Heart left ventricle (tissue), 13 donors: Measurements from ENCODE around the gene TM9SF1.

Experiments used
- CTCF ChIP-seq, 12 donors: fragments of 200-600 bp; sonication (generic) in 4 of 12; IDR thresholded peaks; one replicate each; pipeline versions ENCODE4 v1.5.0 to v1.8.0; 2018 to 2022; ENCODE audit warnings: antibody characterized with exemption in 12 of 12, mild to moderate bottlenecking in 5 of 12
- POLR2A ChIP-seq, 2 donors: fragments of 450-650 bp; IDR thresholded peaks; one replicate each; pipeline ENCODE4 v1.6.1; 2017; ENCODE audit warnings: antibody characterized with exemption in 2 of 2, mild to moderate bottlenecking in 2 of 2, moderate library complexity in 2 of 2
- donor health status: ischemic (EF 13 %, LVEDD 7.1; RV severe dilation, severe dysfunction).
- donor health status: DM: no; HTN: yes; CAD: no.
- donor health status: DM: no; HTN: no; CAD: no.
- donor health status: ischemic (EF 25% LVEDD 6.9; RV normal size, moderate dysfunction).
- donor health status: ischemic (EF 25% LVEDD 5.7; RV mildly dilated, moderate dysfunction).
- donor health status: ischemic (EF 35%, LVEDD 5.7; RV mildly dilated, moderate dysfunction).
- donor health status: nonischemic (EF 11% LVEDD 7.7; RV severe dilation, severe dysfunction).
- donor health status: DM: yes; HTN: yes; CAD: no.
- donor health status: PGD.
- donor health status: ischemic (EF 29% LVEDD 5.4; RV normal size, mild dysfunction).
- donor health status: nonischemic (EF 23%, LVEDD 6.1; RV moderate dilation, normal function).

GRCh38 chr14:24139272-24139934 is 55.8 kb downstream of the TM9SF1 start:
- TF ChIP-seq CTCF (IDR thresholded peaks at IDR 0.05) (no peak), POLR2A (IDR thresholded peaks at IDR 0.05) (no peak)
